GM18519 (cell line): ENCODE data around the gene ATP5F1D.

Source experiments
- ATAC-seq: cut with Tn5 transposase; IDR thresholded peaks from one replicate; pipeline ENCODE4 v1.9.1; 2021; ENCODE audit warnings: mild to moderate bottlenecking, moderate library complexity; ENCODE audit not compliant: unreplicated experiment, low FRiP score

The ATP5F1D gene

GRCh38 chr19:1278713-1279660 is 37.4 kb downstream of the ATP5F1D start:
- ATAC-seq = no peak

GRCh38 chr19:1279782-1280341 is 38.3 kb downstream of the ATP5F1D start:
- ATAC-seq = no peak

- ATAC-seq = no peak
Measured at GRCh38 chr19:1280636-1281568, 39.4 kb downstream of the ATP5F1D start.

DNA sequence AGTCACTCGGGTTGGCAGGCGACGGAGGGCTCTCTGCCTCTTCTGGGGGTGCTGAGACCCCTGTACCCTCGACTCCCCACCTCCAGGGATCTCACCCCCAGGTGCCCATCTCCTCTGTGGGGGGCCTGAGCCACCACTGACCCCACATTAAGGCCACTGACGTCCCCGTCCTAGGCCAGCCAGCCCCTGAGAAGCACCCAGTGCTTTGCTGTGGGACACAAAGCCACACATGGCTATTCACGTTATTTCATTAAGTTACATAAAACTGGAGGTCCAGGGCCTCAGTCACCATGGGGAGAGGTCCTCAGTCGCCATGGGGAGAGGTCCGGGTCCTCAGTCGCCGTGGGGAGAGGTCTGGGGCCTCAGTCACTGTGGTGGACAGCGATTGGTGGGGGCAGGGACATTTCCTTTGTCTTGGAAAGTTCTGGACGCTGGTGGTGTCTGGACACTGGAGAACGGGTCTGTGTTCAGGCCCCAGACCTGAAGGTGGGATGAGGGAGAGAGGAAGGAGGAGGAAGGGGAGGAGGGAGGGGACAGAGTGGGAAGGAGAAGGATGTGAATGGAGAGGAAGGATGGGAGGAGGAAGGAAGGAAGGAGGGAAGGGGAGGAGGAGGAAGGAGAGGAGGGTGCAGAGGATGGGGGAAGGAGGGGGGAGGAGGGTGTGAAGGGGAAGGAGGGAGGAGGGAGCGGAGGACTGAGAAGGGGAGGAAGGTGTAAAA is 40.2 kb downstream of the ATP5F1D start:
- no peak for ATAC-seq

GRCh38 chr19:1282588-1283206 is 41.1 kb downstream of the ATP5F1D start:
- no peak for ATAC-seq

DNA sequence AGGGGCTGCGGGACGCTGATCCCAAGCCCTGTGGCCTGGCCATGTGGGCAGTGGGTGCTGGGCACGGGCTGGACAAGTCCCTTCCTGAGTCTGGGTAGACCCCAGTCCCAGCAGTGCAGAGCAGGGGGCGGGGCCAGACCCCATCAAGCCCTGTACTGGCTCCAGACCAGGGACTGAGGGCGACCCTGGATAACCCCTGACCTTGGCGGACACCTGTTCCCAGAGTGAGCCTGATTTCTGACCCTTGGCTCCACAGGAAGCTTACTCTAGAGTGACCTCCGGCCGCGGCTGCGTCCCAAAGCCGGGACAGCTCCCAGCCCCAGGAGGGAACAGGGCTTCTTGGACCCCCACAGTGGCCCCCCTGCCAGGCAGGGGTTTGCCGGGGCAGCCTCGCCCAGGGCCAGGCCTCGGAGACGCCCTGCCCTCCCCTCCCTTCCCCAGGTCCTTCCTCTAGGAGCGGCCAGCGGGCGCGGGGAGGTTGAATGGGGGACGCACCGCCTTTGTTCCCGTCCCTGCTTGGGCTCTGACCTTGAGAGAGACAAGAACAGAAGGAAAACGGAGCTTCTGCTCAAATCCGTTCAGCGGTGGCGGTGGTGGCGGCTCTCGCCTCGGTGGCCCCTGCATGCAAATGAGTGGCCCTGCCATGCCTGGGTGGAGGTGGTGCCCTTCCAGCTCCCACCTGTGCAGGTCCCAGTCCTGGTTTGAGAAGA is 41.8 kb downstream of the ATP5F1D start:
- ATAC-seq = no peak

DNA sequence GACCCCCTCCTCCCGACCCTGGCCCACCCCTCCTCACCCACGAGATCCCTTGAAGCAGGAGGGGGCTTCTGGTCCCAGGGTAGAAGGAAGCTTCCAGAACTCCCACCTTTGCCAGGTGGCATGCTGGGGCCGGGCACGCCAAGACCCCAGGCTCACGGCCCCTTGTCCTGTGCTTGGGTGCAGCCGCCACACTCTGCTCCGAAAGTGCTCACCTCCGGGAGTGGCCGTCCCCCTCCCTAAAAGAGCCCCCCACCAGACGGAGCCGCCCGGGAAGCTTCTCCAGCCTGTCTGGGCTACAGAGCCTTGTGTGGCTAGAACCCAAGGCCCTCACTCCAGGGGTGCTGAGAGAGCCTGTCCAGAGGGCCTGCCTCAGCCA is 42.4 kb downstream of the ATP5F1D start:
- ATAC-seq = no peak

- ATAC-seq = no peak
Measured at GRCh38 chr19:1284293-1284978, 42.9 kb downstream of the ATP5F1D start.

- ATAC-seq = no peak
Measured at GRCh38 chr19:1284979-1285736, 43.6 kb downstream of the ATP5F1D start.

DNA sequence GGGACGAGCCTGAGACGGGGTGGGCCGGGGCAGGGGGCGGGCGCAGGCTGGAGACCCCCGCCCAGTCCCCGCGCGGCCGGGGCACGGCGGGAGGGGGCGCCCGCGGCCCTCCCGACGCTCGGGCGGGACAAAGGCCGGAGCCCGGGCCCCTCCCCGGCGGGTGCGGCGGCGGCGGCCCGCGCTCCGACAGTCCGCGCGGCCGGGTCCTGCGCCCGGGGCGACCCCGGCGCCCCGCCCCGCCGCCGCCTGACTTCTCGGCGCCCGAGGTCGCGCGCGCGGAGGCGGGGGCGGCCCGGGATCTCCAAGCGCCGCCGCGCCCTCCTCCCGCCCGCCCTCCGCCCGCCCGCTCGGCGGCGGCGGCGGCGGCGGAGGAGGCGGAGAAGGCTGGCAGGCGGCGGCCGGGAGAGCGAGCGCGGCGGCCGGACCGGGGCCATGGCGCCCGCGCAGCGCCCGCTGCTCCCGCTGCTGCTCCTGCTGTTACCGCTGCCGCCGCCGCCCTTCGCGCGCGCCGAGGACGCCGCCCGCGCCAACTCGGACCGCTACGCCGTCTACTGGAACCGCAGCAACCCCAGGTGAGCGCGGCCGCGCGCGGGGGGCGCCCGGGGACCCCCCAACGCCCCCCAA is 44.3 kb downstream of the ATP5F1D start, which contains the start of gene EFNA2:
TSS of gene EFNA2 (plus strand) at position 137 of the 624 bp plus-strand sequence. CDS start at position 433, 296 bp downstream.
- no peak for ATAC-seq

- ATAC-seq = no peak
Measured at GRCh38 chr19:1286487-1287353, 45.2 kb downstream of the ATP5F1D start.

GRCh38 chr19:1287354-1288225 is 46.0 kb downstream of the ATP5F1D start:
- no peak for ATAC-seq

GRCh38 chr19:1288226-1288612 is 46.7 kb downstream of the ATP5F1D start:
- ATAC-seq = no peak

DNA sequence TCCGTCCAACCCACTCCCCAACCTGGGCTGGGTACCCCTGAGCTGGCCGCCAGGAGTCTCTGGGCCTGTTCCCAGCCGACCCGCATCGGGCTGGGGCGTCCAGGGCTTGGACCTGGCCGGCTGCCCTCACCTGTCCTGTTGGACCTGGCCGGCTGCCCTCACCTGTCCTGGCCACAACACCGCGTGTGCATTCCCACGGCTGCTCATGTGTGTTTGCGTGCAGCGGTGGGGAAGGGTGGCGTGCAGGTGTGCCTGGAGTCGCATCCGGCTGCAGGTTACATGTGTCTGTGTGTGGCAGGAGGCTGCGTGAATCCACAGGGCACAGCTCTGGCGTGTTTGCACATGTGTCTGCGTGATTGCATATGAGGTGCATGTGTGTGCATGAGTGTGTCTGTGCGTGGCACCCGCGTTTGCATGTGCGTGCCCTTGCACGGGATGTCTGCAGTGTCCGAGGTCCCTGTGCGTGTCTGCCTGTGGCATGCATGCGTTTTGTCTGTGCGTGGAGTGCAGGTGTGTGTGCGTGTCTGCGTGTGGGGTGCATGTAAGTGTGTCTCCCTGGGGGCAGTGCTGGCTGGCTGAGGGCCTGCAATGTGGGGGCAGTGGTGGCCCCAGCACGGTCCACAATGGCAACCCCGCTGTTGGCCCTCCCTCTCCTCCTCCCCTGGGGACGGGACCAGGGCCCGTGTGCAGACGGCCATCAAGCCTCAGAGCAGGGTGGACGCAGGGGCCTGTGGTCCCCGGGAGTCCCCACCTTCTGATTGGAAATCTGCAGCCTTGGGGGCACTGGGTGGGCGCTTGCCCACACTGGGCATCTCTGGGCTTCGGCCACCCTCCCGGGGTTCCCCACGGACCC is 47.5 kb downstream of the ATP5F1D start:
- ATAC-seq = no peak

- ATAC-seq = no peak
Measured at GRCh38 chr19:1289686-1290025, 48.1 kb downstream of the ATP5F1D start.
